PFSK-1 (cell line): Measurements from ENCODE around the gene GSS.

Source experiments
- FOXP2 ChIP-seq: optimal IDR thresholded peaks from 2 replicates; pipeline ENCODE3; 2011; ENCODE audit warnings: borderline replicate concordance, control low read depth, inconsistent platforms; ENCODE audit not compliant: insufficient read depth; ENCODE audit errors: extremely low read length, extremely low read depth
- POLR2AphosphoS5 ChIP-seq: IDR thresholded peaks from 2 replicates; pipeline ENCODE4 v1.6.1; 2012; ENCODE audit warnings: low read depth, mild to moderate bottlenecking, control low read depth, low read length, moderate library complexity
- REST ChIP-seq, 2 experiments: IDR thresholded peaks; 2 replicates each; pipeline versions ENCODE4 v1.6.1 to v1.8.0; 2011 to 2012; ENCODE audit warnings: low read depth in 2 of 2, low read length in 2 of 2, control low read depth in 1 of 2, inconsistent platforms in 1 of 2, mild to moderate bottlenecking in 1 of 2, moderate library complexity in 1 of 2; ENCODE audit not compliant: insufficient read depth in 1 of 2
- TAF1 ChIP-seq: IDR thresholded peaks from 2 replicates; pipeline ENCODE4 v1.6.1; 2012; ENCODE audit warnings: low read length, control low read depth, borderline replicate concordance; ENCODE audit not compliant: insufficient read depth

- TF ChIP-seq FOXP2, result no peak
- no peak for TF ChIP-seq TAF1
- TF ChIP-seq POLR2AphosphoS5, result no peak
- TF ChIP-seq REST (IDR thresholded peaks at IDR 0.05; ENCODE audit: insufficient read depth in 1 of 2, low read depth in 2 of 2, low read length in 2 of 2), result no peak
These were observed 40.1 kb upstream of the GSS start for GRCh38 chr20:34995696-34996095.
